HL-60 (cell line): ENCODE data around the gene HARS1.

Source experiments
- CTCF ChIP-seq: IDR thresholded peaks from one replicate; pipeline ENCODE4 v1.5.1; 2011; ENCODE audit warnings: low read length, control low read depth, inconsistent platforms; ENCODE audit not compliant: insufficient read depth
- GABPA ChIP-seq: IDR thresholded peaks from 2 replicates; pipeline ENCODE4 v1.6.1; 2012; ENCODE audit warnings: low read depth
- POLR2AphosphoS5 ChIP-seq: IDR thresholded peaks from 2 replicates; pipeline ENCODE4 v1.6.1; 2012; ENCODE audit warnings: low read depth
- REST ChIP-seq: IDR thresholded peaks from 2 replicates; pipeline ENCODE4 v1.6.1; 2012; ENCODE audit warnings: low read depth; ENCODE audit not compliant: insufficient replicate concordance
- SPI1 ChIP-seq: IDR thresholded peaks from 2 replicates; pipeline ENCODE4 v1.6.1; 2012; ENCODE audit warnings: low read depth, mild to moderate bottlenecking, borderline replicate concordance

DNA sequence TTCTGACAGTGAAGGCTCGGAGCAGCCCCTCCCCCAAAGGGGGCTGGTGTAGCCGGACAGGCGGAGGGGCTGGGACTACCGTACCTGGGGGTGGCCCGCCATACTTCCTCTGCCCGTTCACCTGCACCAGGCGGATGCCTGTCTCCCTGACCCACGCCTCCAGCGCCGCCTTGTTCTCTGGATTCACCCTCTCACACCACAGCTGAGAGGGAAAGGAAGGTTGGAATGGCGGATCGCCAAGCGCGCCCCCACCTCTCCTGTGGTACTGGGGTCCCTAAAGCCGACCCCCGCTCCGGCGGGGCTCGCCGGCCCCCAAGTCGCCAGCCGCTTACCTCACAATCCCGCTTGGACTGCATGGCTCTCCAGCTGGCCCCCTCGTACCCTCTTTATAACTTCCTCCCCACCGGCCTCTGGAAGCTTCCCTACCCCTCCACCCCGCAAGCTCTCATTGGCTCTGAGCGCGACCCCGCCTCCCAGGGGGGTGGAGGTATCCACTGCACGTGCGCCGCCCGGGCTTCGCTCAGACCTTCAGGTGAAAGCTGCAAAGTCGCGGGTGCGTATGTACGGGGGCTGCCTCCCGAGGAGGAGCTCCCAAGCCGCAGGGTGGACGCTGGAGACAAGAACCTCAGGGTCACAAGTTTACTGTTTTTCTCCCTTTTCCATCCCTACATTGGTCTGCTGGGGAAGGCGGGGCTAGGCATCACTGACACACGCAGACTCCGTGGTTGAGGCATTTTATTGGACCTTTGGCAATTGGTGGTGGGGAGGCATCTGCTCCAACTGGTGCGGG is 17.8 kb downstream of the HARS1 start, which contains the start of gene DND1:
- TF ChIP-seq CTCF (no peak), REST (no peak), POLR2AphosphoS5 (0 out of 2 replicates have a peak, but pooled peaks have one; percentile 9), GABPA (no peak), SPI1 (no peak)
